HG02678 (cell line): ENCODE measurements around the gene FMO5.
"Not testable (repeated sequence)": the region's sequence is repeated elsewhere in the genome, so short reads cannot be mapped to it uniquely, and the experiment has no call there.

Experiments
- ATAC-seq: cut with Tn5 transposase; IDR thresholded peaks from one replicate; pipeline ENCODE4 v1.9.1; 2021; ENCODE audit warnings: mild to moderate bottlenecking, moderate library complexity; ENCODE audit not compliant: unreplicated experiment

Gene FMO5

GRCh38 chr1:147225193-147225730 lies at the start of gene FMO5:
Gene FMO5 (minus strand): TSS chr1:147225339. CDS start chr1:147225029, 310 bp downstream.
- ATAC-seq, result peak; percentile 71

GRCh38 chr1:147273409-147274336 lies 48.5 kb upstream of the FMO5 start:
- ATAC-seq, result no peak

GRCh38 chr1:147272042-147272441 lies 46.9 kb upstream of the FMO5 start:
- no peak for ATAC-seq

- no peak for ATAC-seq
These were observed 45.6 kb upstream of the FMO5 start for GRCh38 chr1:147270721-147271120.

- ATAC-seq, result no peak
These were observed 42.6 kb upstream of the FMO5 start for GRCh38 chr1:147267711-147268110.

GRCh38 chr1:147266381-147266780 lies 41.2 kb upstream of the FMO5 start:
- ATAC-seq, result no peak

GRCh38 chr1:147264158-147264768 lies 39.1 kb upstream of the FMO5 start:
- no peak for ATAC-seq

- no peak for ATAC-seq
These were observed 35.8 kb upstream of the FMO5 start for GRCh38 chr1:147260956-147261355.

- ATAC-seq, result no peak
These were observed 27.4 kb upstream of the FMO5 start for GRCh38 chr1:147252540-147252939.

GRCh38 chr1:147247656-147248238 lies 22.6 kb upstream of the FMO5 start:
- no peak for ATAC-seq

GRCh38 chr1:147246910-147247655 lies 21.9 kb upstream of the FMO5 start:
- no peak for ATAC-seq

- ATAC-seq, result no peak
These were observed 21.0 kb upstream of the FMO5 start for GRCh38 chr1:147246044-147246690.

- no peak for ATAC-seq
These were observed 20.5 kb upstream of the FMO5 start for GRCh38 chr1:147245586-147246021.

- ATAC-seq, result no peak
These were observed 20.0 kb upstream of the FMO5 start for GRCh38 chr1:147245129-147245528.

GRCh38 chr1:147243841-147244240 lies 18.7 kb upstream of the FMO5 start:
- no peak for ATAC-seq

- peak; percentile 20 for ATAC-seq
These were observed 18.1 kb upstream of the FMO5 start for GRCh38 chr1:147243228-147243685.

- ATAC-seq, result peak; percentile 89
These were observed 17.5 kb upstream of the FMO5 start, which contains the start of gene CHD1L for GRCh38 chr1:147242449-147243227. Gene CHD1L (plus strand): TSS chr1:147242684. CDS start chr1:147242704, 20 bp downstream.

- ATAC-seq, result no peak
These were observed 16.9 kb upstream of the FMO5 start for GRCh38 chr1:147241934-147242448.

GRCh38 chr1:147240131-147240721 lies 15.1 kb upstream of the FMO5 start:
- not testable (repeated sequence) for ATAC-seq
